ENCODE results near the gene NUP98. TPM values are rescaled to one million over a fixed set of nuclear protein-coding genes. Genes with fewer than 3 reads are reported as not detected.

Gene NUP98
- polyA plus RNA-seq, 1 of the 3 experiments (the other 2 are of a cell fraction): 56.4 TPM

GRCh38 chr11:3709977-3710376 is 87.4 kb downstream of the NUP98 start:
- Histone ChIP-seq H2AFZ (ENCODE audit: low read depth) (no peak overlapping the region), H3K36me3 (replicated peaks in 1 of 2; ENCODE audit: control insufficient read depth in 1 of 2, insufficient read depth in 2 of 2, low read length in 1 of 2) (peaks cover 63 to 84% of the 10 kb centered on the region in 2 experiments), H3K9me3 (no peaks in the 10 kb centered on the region), H3K27ac (ENCODE audit: low read depth in 2 of 2, low read length in 1 of 2) (no peak overlapping the region), H3F3A (replicated peaks; ENCODE audit: insufficient read depth) (peaks cover 14% of the 10 kb centered on the region), H4K20me1 (ENCODE audit: insufficient read depth) (no peaks in the 10 kb centered on the region), H3K4me2 (no peak overlapping the region), H3K27me3 (ENCODE audit: insufficient read depth) (no peaks in the 10 kb centered on the region), H3K4me3 (ENCODE audit: low read depth in 2 of 2, low read length in 1 of 2) (no peak overlapping the region), H3K9ac (no peak overlapping the region), H3K9me2 (no peaks in the 10 kb centered on the region), H3K79me2 (ENCODE audit: insufficient read depth) (peaks cover 8% of the 10 kb centered on the region), H3K4me1 (ENCODE audit: control insufficient read depth in 1 of 2, insufficient read depth in 2 of 2, low read depth in 1 of 2, low read length in 1 of 2) (0 out of 4 replicates have a peak, but pooled peaks cover 0 to 3% of the 10 kb centered on the region in 2 experiments)
- no peak for DNase-seq
- 92% methylated on average over 1 of the region's 1 CpG for WGBS (ENCODE audit: low lambda C conversion rate)
- ChIA-PET CTCF (interaction anchor here (1.0 to 1.4 kb wide), 5 partner anchors 11 to 363 kb away, joined by 3 to 6 read pairs (median 3); partner anchors contain the start of gene STIM1), POLR2A (no interaction called here)
- TF ChIP-seq RFX5 (IDR thresholded peaks at IDR 0.05; ENCODE audit: low read length) (no peak), SMC3 (IDR thresholded peaks at IDR 0.05; ENCODE audit: low read depth, low read length) (no peak), TCF12 (IDR thresholded peaks at IDR 0.05) (no peak), REST (IDR thresholded peaks at IDR 0.05; ENCODE audit: low read depth, low read length) (no peak), SIN3A (IDR thresholded peaks at IDR 0.05; ENCODE audit: borderline replicate concordance, low read depth, low read length) (no peak), IRF3 (IDR thresholded peaks at IDR 0.05; ENCODE audit: low read depth, low read length) (no peak), MEF2A (IDR thresholded peaks at IDR 0.05; ENCODE audit: borderline replicate concordance, low read depth) (no peak), NFIC (IDR thresholded peaks at IDR 0.05; ENCODE audit: borderline replicate concordance) (no peak), NRF1 (IDR thresholded peaks at IDR 0.05; ENCODE audit: low read depth, low read length) (no peak), GATA2 (CRISPR knock-in tag; IDR thresholded peaks at IDR 0.05) (no peak)
- TF ChIP-seq, protein P1, sequence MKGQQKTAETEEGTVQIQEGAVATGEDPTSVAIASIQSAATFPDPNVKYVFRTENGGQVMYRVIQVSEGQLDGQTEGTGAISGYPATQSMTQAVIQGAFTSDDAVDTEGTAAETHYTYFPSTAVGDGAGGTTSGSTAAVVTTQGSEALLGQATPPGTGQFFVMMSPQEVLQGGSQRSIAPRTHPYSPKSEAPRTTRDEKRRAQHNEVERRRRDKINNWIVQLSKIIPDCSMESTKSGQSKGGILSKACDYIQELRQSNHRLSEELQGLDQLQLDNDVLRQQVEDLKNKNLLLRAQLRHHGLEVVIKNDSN (IDR thresholded peaks at IDR 0.05; ENCODE audit: borderline replicate concordance, low read depth): no peak

DNA sequence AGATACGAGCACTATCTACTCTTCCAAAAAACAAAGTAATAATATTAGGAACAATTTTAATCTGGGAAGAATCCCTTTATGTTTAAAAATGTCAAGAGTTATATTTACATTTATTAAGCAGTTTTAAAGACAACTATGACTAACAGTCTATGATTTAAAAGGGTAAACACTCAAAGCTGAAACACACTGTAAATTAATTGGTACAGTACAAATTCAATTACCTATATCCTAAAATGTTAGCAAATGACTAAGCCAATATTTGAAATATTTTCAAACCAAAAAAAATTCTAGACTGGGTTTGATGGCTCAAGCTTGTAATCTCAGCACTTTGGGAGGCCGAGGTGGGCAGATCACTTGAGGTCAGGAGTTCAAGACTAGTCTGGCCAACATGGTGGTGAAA is 90.2 kb downstream of the NUP98 start:
- Histone ChIP-seq H3K9me2 (no peaks in the 10 kb centered on the region), H3K9ac (no peak overlapping the region), H2AFZ (ENCODE audit: low read depth) (no peak overlapping the region), H4K20me1 (ENCODE audit: insufficient read depth) (no peaks in the 10 kb centered on the region), H3K36me3 (replicated peaks in 1 of 2; ENCODE audit: control insufficient read depth in 1 of 2, insufficient read depth in 2 of 2, low read length in 1 of 2) (peaks cover 58 to 83% of the 10 kb centered on the region in 2 experiments), H3F3A (replicated peaks; ENCODE audit: insufficient read depth) (peaks cover 18% of the 10 kb centered on the region), H3K79me2 (ENCODE audit: insufficient read depth) (no peaks in the 10 kb centered on the region; the same call in 1 of the 2 replicates), H3K27ac (ENCODE audit: low read depth in 2 of 2, low read length in 1 of 2) (peak overlapping the region in 1 of 2 experiments; percentile 21; a peak in 2 of 4 replicates), H3K9me3 (no peaks in the 10 kb centered on the region), H3K27me3 (ENCODE audit: insufficient read depth) (no peaks in the 10 kb centered on the region), H3K4me3 (ENCODE audit: low read depth in 2 of 2, low read length in 1 of 2) (no peak overlapping the region), H3K4me2 (no peak overlapping the region), H3K4me1 (ENCODE audit: control insufficient read depth in 1 of 2, insufficient read depth in 2 of 2, low read depth in 1 of 2, low read length in 1 of 2) (0 out of 4 replicates have a peak, but pooled peaks cover 0 to 3% of the 10 kb centered on the region in 2 experiments)
- POLR2A ChIA-PET: no interaction called here
- no peak for DNase-seq
- CTCF ChIA-PET: no interaction called here
- WGBS (ENCODE audit: low lambda C conversion rate): 79% methylated on average over 2 of the region's 2 CpGs
- TF ChIP-seq RFX5 (IDR thresholded peaks at IDR 0.05; ENCODE audit: low read length) (no peak), TCF12 (IDR thresholded peaks at IDR 0.05) (no peak), EZH2phosphoT487 (IDR thresholded peaks at IDR 0.05; ENCODE audit: borderline replicate concordance, low read depth) (no peak), REST (IDR thresholded peaks at IDR 0.05; ENCODE audit: low read depth, low read length) (no peak), RXRA (IDR thresholded peaks at IDR 0.05; ENCODE audit: borderline replicate concordance, low read depth) (no peak), SMC3 (IDR thresholded peaks at IDR 0.05; ENCODE audit: low read depth, low read length) (no peak), FOXJ3 (CRISPR knock-in tag; IDR thresholded peaks at IDR 0.05) (no peak), FOXM1 (IDR thresholded peaks at IDR 0.05; ENCODE audit: low read depth) (no peak), ELF1 (IDR thresholded peaks at IDR 0.05) (no peak), IRF3 (IDR thresholded peaks at IDR 0.05; ENCODE audit: low read depth, low read length) (no peak)

All from SK-N-SH (cell line).